Embryonic facial prominence (tissue), 1 donor: Measurements from ENCODE around the gene LINGO4.
A peak's percentile ranks its signal among the peaks of the same experiment; 100 is the strongest.
"Not testable (repeated sequence)": the region's sequence is repeated elsewhere in the genome, so short reads cannot be mapped to it uniquely, and the experiment has no call there.

ENCODE experiments used
- DNase-seq: peaks from one replicate; pipeline ENCODE4 v3.0.0-alpha.2; 2016; ENCODE audit errors: extremely low spot score

Gene LINGO4

DNA sequence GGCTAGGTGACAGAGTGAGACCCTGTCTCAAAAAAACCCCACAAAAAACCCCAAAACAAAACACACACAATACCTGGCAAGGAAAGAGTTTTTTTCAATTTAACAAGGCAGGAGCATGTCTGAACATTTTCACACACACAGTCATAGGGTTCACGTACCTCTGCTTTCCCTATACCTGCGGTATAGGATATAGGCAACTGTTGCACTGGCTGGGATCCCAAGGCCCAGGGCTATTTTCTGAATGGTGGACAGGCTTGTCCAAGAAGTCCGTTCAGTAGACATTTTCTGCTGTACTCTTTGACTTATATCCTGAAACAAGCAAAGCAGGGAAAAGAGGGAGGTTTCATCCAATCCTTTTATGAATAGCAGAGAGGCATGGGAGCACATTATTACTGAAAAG is 22.5 kb downstream of the LINGO4 start:
- no peak for DNase-seq

DNA sequence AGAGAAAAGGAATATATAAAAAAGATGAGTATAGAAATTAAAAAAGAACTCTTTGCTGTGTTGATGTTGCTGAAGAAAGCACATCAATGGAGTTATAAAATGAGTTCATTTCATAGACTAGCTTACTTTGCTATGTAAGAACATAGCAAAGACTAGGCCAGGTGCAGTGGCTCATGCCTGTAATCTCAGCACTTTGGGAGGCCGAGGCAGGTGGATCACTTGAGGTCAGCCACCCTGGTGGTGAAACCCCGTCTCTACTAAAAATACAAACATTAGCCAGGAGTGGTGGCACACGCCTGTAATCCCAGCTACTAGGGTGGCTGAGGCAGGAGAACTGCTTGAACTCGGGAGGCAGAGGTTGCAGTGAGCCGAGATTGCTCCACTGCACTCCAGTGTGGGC is 23.2 kb downstream of the LINGO4 start:
- not testable (repeated sequence) for DNase-seq

- DNase-seq: not testable (repeated sequence)
These were observed 24.5 kb downstream of the LINGO4 start for GRCh38 chr1:151780736-151781135.

- DNase-seq: no peak
These were observed 25.4 kb downstream of the LINGO4 start for GRCh38 chr1:151779852-151780251.

GRCh38 chr1:151777317-151777716 is 27.9 kb downstream of the LINGO4 start:
- no peak for DNase-seq

- DNase-seq: no peak
These were observed 28.6 kb downstream of the LINGO4 start for GRCh38 chr1:151776665-151777062.

DNA sequence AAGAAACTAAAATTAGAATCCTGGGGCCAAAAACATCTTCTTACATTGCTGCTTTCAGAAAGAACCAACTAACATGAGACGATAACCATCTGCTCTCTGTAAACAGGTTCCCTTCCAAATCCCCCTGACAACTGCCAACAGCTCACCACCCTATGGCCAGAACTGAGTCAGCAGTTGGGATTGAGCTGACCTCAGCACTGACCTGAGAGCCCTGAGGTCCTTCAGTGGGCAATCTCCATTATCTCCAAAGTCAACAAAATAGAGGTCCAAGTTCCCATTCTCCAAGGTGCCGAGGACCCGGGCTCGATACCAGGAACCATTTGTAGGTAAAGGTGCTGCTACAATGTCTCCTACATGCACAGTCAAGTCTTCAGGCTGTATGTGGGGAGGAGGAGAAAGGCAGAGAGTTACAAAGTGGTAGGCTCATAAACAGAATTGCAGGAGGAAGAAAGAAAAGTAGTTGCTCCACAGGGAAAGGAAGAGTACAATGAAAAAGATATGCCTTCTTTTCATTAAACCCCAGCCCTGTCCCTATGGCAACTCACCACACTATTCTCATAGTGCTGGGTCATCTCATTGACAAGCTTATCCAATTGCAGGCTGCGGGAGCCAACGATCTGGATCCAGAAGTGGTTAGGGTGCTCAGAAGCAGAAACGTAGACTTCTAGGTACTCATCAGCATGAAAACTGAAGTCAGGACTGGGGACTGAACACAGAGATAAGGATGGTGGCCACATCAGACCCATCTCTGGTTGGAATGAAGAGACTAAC is 29.1 kb downstream of the LINGO4 start:
- no peak for DNase-seq

GRCh38 chr1:151774256-151774922 is 30.8 kb downstream of the LINGO4 start:
- no peak for DNase-seq

DNA sequence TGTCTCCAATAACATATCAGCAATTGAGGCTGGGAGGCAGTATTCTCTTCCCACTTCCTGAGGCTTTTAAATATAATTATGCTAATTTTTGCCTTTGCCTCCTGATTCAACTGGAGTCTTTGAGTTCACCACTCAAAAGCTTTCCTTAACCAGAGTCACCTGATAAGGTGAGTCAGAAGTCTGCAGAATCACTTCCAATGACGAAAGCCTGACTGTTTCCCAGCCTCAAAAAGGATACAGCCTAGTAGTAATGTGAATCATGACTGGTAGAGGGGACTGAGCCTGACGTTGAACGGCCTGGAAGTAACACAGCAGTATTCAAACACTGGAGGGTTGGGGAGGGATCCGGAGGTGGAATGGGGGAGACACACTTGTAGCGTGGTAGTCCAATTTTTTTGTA is 31.5 kb downstream of the LINGO4 start:
- DNase-seq: no peak

DNA sequence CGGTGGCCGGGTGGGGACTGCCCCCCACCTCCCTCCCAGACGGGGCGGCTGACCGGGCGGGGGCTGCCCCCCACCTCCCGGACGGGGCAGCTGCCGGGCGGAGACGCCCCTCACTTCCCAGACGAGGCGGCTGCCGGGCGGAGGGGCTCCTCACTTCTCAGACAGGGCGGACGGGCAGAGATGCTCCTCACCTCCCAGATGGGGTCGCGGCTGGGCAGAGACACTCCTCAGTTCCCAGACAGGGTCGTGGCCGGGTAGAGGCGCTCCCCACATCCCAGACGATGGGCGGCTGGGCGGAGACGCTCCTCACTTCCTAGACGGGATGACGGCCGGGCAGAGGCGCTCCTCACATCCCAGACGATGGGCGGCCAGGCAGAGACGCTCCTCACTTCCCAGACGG is 35.9 kb downstream of the LINGO4 start:
- DNase-seq: not testable (repeated sequence)

GRCh38 chr1:151768351-151769066 is 36.7 kb downstream of the LINGO4 start:
- DNase-seq: not testable (repeated sequence)

DNA sequence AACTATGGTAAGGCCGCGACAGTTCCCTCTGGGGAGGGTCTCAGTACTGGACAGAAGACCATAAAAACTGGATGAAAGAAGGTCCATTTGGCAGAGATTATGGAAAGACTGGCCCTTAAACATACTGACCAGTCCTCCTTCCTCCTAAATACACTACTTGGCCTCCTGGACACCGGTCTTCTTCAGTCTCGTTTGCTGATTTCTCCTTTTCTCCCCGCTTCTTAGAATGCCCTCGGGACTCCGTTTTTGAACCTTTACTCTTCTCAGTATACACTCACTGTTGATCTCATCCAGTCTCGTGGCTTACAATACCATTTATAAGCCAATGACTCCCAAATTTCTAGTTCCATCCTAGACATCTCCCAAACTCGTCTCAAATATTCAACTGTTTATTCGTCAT is 41.2 kb downstream of the LINGO4 start:
- no peak for DNase-seq

GRCh38 chr1:151762941-151763921 is 42.0 kb downstream of the LINGO4 start, which contains the start of gene MRPL9:
MRPL9 (minus strand) TSS chr1:151763496; CDS start chr1:151763479, 17 bp downstream.
- DNase-seq: peak; percentile 61

DNA sequence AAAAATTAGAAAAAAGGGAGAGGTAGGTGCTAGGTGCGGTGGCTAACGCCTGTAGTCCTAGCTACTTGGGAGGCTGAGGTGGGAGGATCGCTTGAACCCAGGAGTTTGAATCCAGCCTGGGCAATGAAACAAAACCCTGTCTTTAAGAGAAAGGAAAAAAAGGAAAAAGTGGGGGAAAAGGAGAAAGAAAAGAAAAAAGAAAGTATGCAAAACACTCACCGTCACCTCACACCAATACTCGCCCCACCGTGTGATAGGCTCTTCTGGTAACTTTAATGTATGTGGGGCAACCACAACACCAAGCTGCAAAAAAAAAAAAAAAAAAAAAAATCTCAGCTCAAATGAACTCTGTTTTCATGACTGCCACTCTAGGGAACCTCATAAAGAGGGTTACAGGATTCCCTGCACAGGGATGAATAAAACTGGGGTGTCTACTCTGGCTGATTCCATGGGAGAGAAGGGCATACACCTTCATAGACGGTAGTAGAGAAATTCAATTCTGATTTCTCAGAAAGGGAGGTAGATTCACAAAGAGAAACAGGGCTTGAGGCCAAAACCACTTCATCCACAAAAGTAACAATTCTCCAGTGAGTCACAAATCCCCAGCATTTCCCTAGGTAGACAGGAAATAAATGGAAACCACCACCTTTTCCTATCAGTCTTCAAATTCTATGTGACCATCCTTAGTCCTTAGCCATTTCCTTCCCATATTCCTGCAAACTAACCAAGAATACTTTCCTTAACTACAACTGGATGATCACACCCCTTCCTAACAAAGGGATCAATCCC is 44.4 kb downstream of the LINGO4 start:
- no peak for DNase-seq

GRCh38 chr1:151759241-151759640 is 46.0 kb downstream of the LINGO4 start:
- DNase-seq: no peak

DNA sequence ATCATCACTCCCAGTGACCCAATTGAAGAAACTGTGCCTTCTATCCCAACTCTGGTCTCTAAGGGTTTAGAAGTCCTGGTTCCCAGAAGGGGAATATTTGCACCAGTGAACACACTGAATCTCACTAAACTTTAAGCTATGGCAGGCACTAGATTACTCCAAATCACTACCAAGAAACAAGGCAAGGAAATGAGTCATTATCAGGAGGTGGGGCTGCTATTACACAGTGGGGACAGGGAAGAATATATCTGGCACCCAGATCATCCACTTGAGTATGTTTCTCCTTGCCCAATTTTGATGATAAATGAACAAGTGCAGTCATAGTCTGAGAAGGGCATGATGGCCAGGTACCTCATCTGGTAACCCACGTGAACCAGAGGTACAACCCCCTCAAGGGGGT is 48.9 kb downstream of the LINGO4 start:
- no peak for DNase-seq
